K562 treated with DMSO at 1 percent for 48 hours (cell line): ENCODE results near the gene KCNA1. TPM values are rescaled to one million over a fixed set of nuclear protein-coding genes. Genes with fewer than 3 reads are reported as not detected.

Experiments
- total RNA-seq: library from RNA; unstranded; fragments of 300-600 nt; gene quantifications from 2 replicates; pipeline ENCODE4 v1.2.3, GENCODE V29; 2022; ENCODE audit warnings: low replicate concordance; ENCODE audit errors: extremely low read depth

Gene KCNA1
- not detected in 2 replicates for total RNA-seq

DNA sequence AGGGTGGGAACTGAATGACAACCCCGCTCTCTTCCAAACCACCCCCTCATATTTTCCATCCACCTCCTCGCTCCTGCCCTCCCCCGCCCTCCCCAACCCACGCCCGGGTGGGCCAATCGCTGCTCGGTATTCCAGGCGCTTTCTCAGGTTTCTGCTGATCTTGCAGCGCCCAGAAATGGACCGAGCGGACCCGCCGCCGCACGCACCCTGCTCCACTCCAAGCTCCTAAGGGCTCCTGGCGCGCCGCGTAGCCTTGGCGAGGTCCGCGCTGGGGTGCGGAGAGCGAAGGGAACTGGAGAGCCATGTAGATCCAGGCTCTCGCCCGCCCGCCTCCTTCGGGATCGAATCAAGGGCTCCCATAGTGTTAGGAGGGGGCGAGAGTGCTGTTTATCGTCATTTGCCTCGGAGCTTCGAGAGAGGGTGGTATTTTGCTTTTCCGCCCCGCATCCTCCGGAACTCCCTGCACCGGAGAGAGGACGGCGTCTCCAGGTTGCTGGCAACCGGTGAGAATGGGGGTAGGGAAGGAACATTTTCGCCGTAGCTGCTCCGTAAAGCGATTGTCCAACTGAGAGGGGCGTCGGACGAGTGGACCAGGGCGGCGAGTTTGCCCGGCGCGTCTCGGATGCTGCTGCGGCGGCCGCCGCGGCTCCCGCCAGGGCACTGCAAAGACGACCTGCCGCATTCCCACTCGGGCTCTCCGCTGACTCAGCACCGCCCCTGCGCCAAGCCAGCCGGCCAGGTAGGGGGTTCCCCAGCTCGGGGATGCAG lies at the start of gene KCNA1:
TSS of gene KCNA1 (plus strand) at position 172 of the 768 bp plus-strand sequence. CDS start 1,474 bp downstream, outside the sequence.

Other genes with a start within 250 kb of the KCNA1 start
- not detected in 2 replicates for gene GALNT8, start 189.5 kb upstream of the KCNA1 start, total RNA-seq
- not detected in 2 replicates for gene KCNA5, start 134.0 kb downstream of the KCNA1 start, total RNA-seq